HEK293T (cell line): ENCODE data around the gene HOXC9.
"Not testable (repeated sequence)": the region's sequence is repeated elsewhere in the genome, so short reads cannot be mapped to it uniquely, and the experiment has no call there.

Experiments used
- CTCF ChIA-PET: fragments of 350-600 bp; formaldehyde crosslinking; extraction: SDS; loops from one replicate; lab custom pipeline; 2021; ENCODE audit warnings: antibody characterized with exemption, inconsistent platforms; lab: Yijun Ruan, JAX
- POLR2A ChIA-PET: fragments of 350-600 bp; formaldehyde crosslinking; extraction: SDS; loops from one replicate; lab custom pipeline; 2020; ENCODE audit warnings: antibody characterized with exemption, inconsistent platforms; lab: Yijun Ruan, JAX
- DNase-seq: peaks from one replicate; pipeline ENCODE4 v3.0.0; 2012; ENCODE audit warnings: mixed read lengths; ENCODE audit errors: extremely low spot score
- ARNT ChIP-seq: fragments of 450-650 bp; IDR thresholded peaks from 2 replicates; pipeline ENCODE4 v1.6.1; 2017; ENCODE audit warnings: mild to moderate bottlenecking
- BHLHE40 ChIP-seq: fragments of 450-650 bp; IDR thresholded peaks from 2 replicates; pipeline ENCODE4 v1.6.1; 2016; ENCODE audit warnings: mild to moderate bottlenecking, moderate library complexity, borderline replicate concordance
- CTBP1 ChIP-seq: fragments of 450-650 bp; IDR thresholded peaks from 2 replicates; pipeline ENCODE4 v1.6.1; 2016; ENCODE audit warnings: borderline replicate concordance
- ELF4 ChIP-seq: fragments of 450-650 bp; IDR thresholded peaks from 2 replicates; pipeline ENCODE4 v1.6.1; 2017; ENCODE audit warnings: antibody characterized with exemption
- FOXA1 ChIP-seq: fragments of 450-650 bp; IDR thresholded peaks from 2 replicates; pipeline ENCODE4 v1.6.1; 2016; ENCODE audit warnings: mild to moderate bottlenecking
- FOXK2 ChIP-seq: fragments of 450-650 bp; IDR thresholded peaks from 2 replicates; pipeline ENCODE4 v1.6.1; 2016; ENCODE audit warnings: mild to moderate bottlenecking
- FOXM1 ChIP-seq: fragments of 450-650 bp; IDR thresholded peaks from 2 replicates; pipeline ENCODE4 v1.6.1; 2017; ENCODE audit warnings: mild to moderate bottlenecking, borderline replicate concordance
- HDGF ChIP-seq: fragments of 450-650 bp; IDR thresholded peaks from 2 replicates; pipeline ENCODE4 v1.6.1; 2017; ENCODE audit warnings: antibody characterized with exemption, borderline replicate concordance
- L3MBTL2 ChIP-seq: fragments of 450-650 bp; conservative IDR thresholded peaks from 2 replicates; pipeline ENCODE4 v1.6.1; 2016; ENCODE audit warnings: mild to moderate bottlenecking
- LEF1 ChIP-seq: fragments of 450-650 bp; IDR thresholded peaks from 2 replicates; pipeline ENCODE4 v1.6.1; 2017; ENCODE audit warnings: mild to moderate bottlenecking, borderline replicate concordance
- NFRKB ChIP-seq: fragments of 450-650 bp; IDR thresholded peaks from 2 replicates; pipeline ENCODE4 v1.6.1; 2016; ENCODE audit warnings: mild to moderate bottlenecking, moderate library complexity
- PKNOX1 ChIP-seq: fragments of 450-650 bp; IDR thresholded peaks from 2 replicates; pipeline ENCODE4 v1.6.1; 2016
- SP1 ChIP-seq: fragments of 450-650 bp; IDR thresholded peaks from 2 replicates; pipeline ENCODE4 v1.6.1; 2017
- SUZ12 ChIP-seq: fragments of 450-650 bp; IDR thresholded peaks from 2 replicates; pipeline ENCODE4 v1.6.1; 2016; ENCODE audit warnings: mild to moderate bottlenecking
- TARDBP ChIP-seq: fragments of 450-650 bp; IDR thresholded peaks from 2 replicates; pipeline ENCODE4 v1.6.1; 2016
- ZNF384 ChIP-seq: fragments of 450-650 bp; IDR thresholded peaks from 2 replicates; pipeline ENCODE4 v1.6.1; 2016

The HOXC9 gene

GRCh38 chr12:54041097-54041690 lies 41.2 kb downstream of the HOXC9 start:
- TF ChIP-seq LEF1 (no peak), PKNOX1 (no peak), SUZ12 (no peak), FOXM1 (no peak), ARNT (no peak), TARDBP (no peak), NFRKB (no peak), BHLHE40 (no peak), CTBP1 (no peak), ELF4 (no peak), FOXK2 (no peak), L3MBTL2 (no peak), SP1 (no peak), FOXA1 (no peak), ZNF384 (no peak), HDGF (no peak)
- CTCF ChIA-PET, result interaction anchor here (0.6 to 1.3 kb wide), 3 partner anchors 11 to 391 kb away, joined by 4 to 5 read pairs (median 5); no protein-coding TSS in a partner anchor
- POLR2A ChIA-PET, result interaction anchor here (1.6 to 8.0 kb wide), 3 partner anchors 11 to 239 kb away, joined by 5 to 117 read pairs (median 7); partner anchors contain the start of genes CBX5, HNRNPA1, HOXC4 and HOXC8
- DNase-seq, result no peak

GRCh38 chr12:54042033-54042432 lies 42.1 kb downstream of the HOXC9 start:
- CTCF ChIA-PET, result interaction anchor here (0.6 kb wide), 1 partner anchor 390 kb away, joined by 4 read pairs; no protein-coding TSS in a partner anchor
- DNase-seq, result not testable (repeated sequence)
- POLR2A ChIA-PET, result interaction anchor here (1.6 to 8.0 kb wide), 2 partner anchors 10 to 33 kb away, joined by 5 to 117 read pairs; partner anchors contain the start of genes HOXC4 and HOXC8

GRCh38 chr12:54042970-54043853 lies 43.3 kb downstream of the HOXC9 start:
- DNase-seq, result no peak
- POLR2A ChIA-PET, result interaction anchor here (8.0 kb wide), 1 partner anchor 9 kb away, joined by 117 read pairs; the partner anchor contains the start of gene HOXC4
- CTCF ChIA-PET, result no interaction called here
- TF ChIP-seq TARDBP, result no peak
- TF ChIP-seq CTBP1, result no peak
- no peak for TF ChIP-seq FOXM1
- no peak for TF ChIP-seq HDGF
- TF ChIP-seq SUZ12, result no peak
- TF ChIP-seq FOXK2, result no peak
- no peak for TF ChIP-seq L3MBTL2
- no peak for TF ChIP-seq ELF4
- no peak for TF ChIP-seq LEF1
- TF ChIP-seq NFRKB, result no peak
- TF ChIP-seq ARNT, result no peak
- TF ChIP-seq PKNOX1, result no peak
- TF ChIP-seq SP1, result no peak

GRCh38 chr12:54044425-54045103 lies 44.6 kb downstream of the HOXC9 start:
- ChIA-PET POLR2A (no interaction called here), CTCF (interaction anchor here (0.6 kb wide), 1 partner anchor 12 kb away, joined by 9 read pairs; no protein-coding TSS in a partner anchor)
- DNase-seq, result no peak
- TF ChIP-seq SP1 (no peak), FOXK2 (no peak), CTBP1 (no peak), TARDBP (no peak), BHLHE40 (no peak), L3MBTL2 (no peak), NFRKB (no peak), FOXA1 (no peak)

- DNase-seq, result no peak
- CTCF ChIA-PET, result interaction anchor here (0.6 to 0.8 kb wide), 2 partner anchors 11 to 13 kb away, joined by 3 to 9 read pairs; no protein-coding TSS in a partner anchor
- TF ChIP-seq FOXM1 (no peak), HDGF (no peak), ELF4 (no peak), L3MBTL2 (no peak), TARDBP (no peak), NFRKB (no peak), ZNF384 (no peak), FOXA1 (no peak), BHLHE40 (no peak), CTBP1 (no peak), FOXK2 (no peak), LEF1 (no peak), ARNT (no peak), PKNOX1 (no peak), SUZ12 (no peak), SP1 (no peak)
- POLR2A ChIA-PET, result no interaction called here
Observed at GRCh38 chr12:54045401-54045800, 45.4 kb downstream of the HOXC9 start.
